GM23338 (cell line): ENCODE data around the gene TMEM217. TPM values are rescaled to one million over a fixed set of nuclear protein-coding genes. Genes with fewer than 3 reads are reported as not detected.
A peak's percentile ranks its signal among the peaks of the same experiment; 100 is the strongest.

Source experiments
- ATAC-seq: fragments of 200-7000 bp; cut with Tn5 transposase; 3 replicates; pipeline ENCODE4 v1.9.1; 2020
- DNase-seq: peaks from one replicate; pipeline ENCODE4 v3.0.0-alpha.2; 2015; ENCODE audit warnings: low spot score
- H2AFZ ChIP-seq: fragments of 200-600 bp; sonication (generic); 2 replicates; pipeline ENCODE4 v1.8.0; 2016; ENCODE audit warnings: antibody characterized with exemption, mild to moderate bottlenecking, moderate library complexity
- H3F3A ChIP-seq: fragments of 200-600 bp; sonication (generic); replicated peaks from 2 replicates; pipeline ENCODE4 v1.8.0; 2017; ENCODE audit warnings: antibody characterized with exemption, mixed run types, low read depth
- H3K27ac ChIP-seq: fragments of 200-600 bp; sonication (generic); 2 replicates; pipeline ENCODE4 v1.6.1; 2016; ENCODE audit warnings: low read depth
- H3K27me3 ChIP-seq: fragments of 200-600 bp; sonication (generic); 2 replicates; pipeline ENCODE4 v1.8.0; 2016; ENCODE audit warnings: mild to moderate bottlenecking, mixed run types, moderate library complexity; ENCODE audit not compliant: insufficient read depth
- H3K36me3 ChIP-seq: fragments of 200-600 bp; sonication (generic); 2 replicates; pipeline ENCODE4 v1.8.0; 2016; ENCODE audit warnings: mild to moderate bottlenecking; ENCODE audit not compliant: insufficient read depth
- H3K4me1 ChIP-seq: fragments of 200-600 bp; sonication (generic); 2 replicates; pipeline ENCODE4 v1.8.0; 2016; ENCODE audit warnings: mild to moderate bottlenecking, moderate library complexity; ENCODE audit not compliant: insufficient read depth
- H3K4me2 ChIP-seq: fragments of 200-600 bp; sonication (generic); 2 replicates; pipeline ENCODE4 v1.7.1; 2017; ENCODE audit warnings: mixed run types
- H3K4me3 ChIP-seq: fragments of 200-600 bp; sonication (generic); 2 replicates; pipeline ENCODE4 v1.6.1; 2016; ENCODE audit warnings: mixed run types
- H3K79me2 ChIP-seq: fragments of 200-600 bp; sonication (generic); replicated peaks from 2 replicates; pipeline ENCODE4 v1.8.0; 2017; ENCODE audit warnings: mild to moderate bottlenecking; ENCODE audit not compliant: insufficient read depth
- H3K9me2 ChIP-seq: fragments of 200-600 bp; sonication (generic); 2 replicates; pipeline ENCODE4 v1.8.0; 2017; ENCODE audit not compliant: insufficient read depth
- H4K20me1 ChIP-seq: fragments of 200-600 bp; sonication (generic); replicated peaks from 2 replicates; pipeline ENCODE4 v1.8.0; 2017; ENCODE audit warnings: mild to moderate bottlenecking; ENCODE audit not compliant: insufficient read depth
- H3K27ac Mint-ChIP-seq: 2 replicates; pipeline ENCODE4 v1.8.0; 2020; ENCODE audit warnings: inconsistent platforms, mild to moderate bottlenecking, moderate library complexity, mixed read lengths
- H3K27me3 Mint-ChIP-seq: 3 replicates; pipeline ENCODE4 v1.8.0; 2022; ENCODE audit warnings: low read depth, mild to moderate bottlenecking, moderate library complexity, mixed read lengths, inconsistent platforms; ENCODE audit not compliant: insufficient read depth, poor library complexity
- H3K36me3 Mint-ChIP-seq: 3 replicates; pipeline ENCODE4 v1.8.0; 2021; ENCODE audit warnings: low read depth, mild to moderate bottlenecking, inconsistent platforms, moderate library complexity, mixed read lengths
- H3K4me1 Mint-ChIP-seq: 3 replicates; pipeline ENCODE4 v1.8.0; 2020; ENCODE audit warnings: mild to moderate bottlenecking, inconsistent platforms, mixed read lengths
- H3K4me3 Mint-ChIP-seq: 3 replicates; pipeline ENCODE4 v1.8.0; 2021; ENCODE audit warnings: moderate library complexity, mild to moderate bottlenecking, inconsistent platforms, mixed read lengths
- H3K9me3 Mint-ChIP-seq: 3 replicates; pipeline ENCODE4 v1.8.0; 2020; ENCODE audit warnings: moderate library complexity, mild to moderate bottlenecking, inconsistent platforms, mixed read lengths
- EZH2 ChIP-seq: fragments of 200-600 bp; sonication (generic); IDR thresholded peaks from one replicate; pipeline ENCODE4 v1.8.0; 2017; ENCODE audit warnings: antibody characterized with exemption, mild to moderate bottlenecking, low read depth; ENCODE audit not compliant: unreplicated experiment
- EZH2phosphoT487 ChIP-seq: fragments of 200-600 bp; sonication (generic); IDR thresholded peaks from one replicate; pipeline ENCODE4 v1.8.1; 2018; ENCODE audit warnings: antibody characterized with exemption; ENCODE audit not compliant: unreplicated experiment
- NANOG ChIP-seq: IDR thresholded peaks from 2 replicates; pipeline ENCODE4 v1.6.1; 2016; ENCODE audit warnings: antibody characterized with exemption, borderline replicate concordance
- REST ChIP-seq: IDR thresholded peaks from one replicate; pipeline ENCODE4 v1.6.1; 2018; ENCODE audit warnings: antibody characterized with exemption; ENCODE audit not compliant: unreplicated experiment
- ZNF462 ChIP-seq: fragments of 250-450 bp; sonication (Bioruptor Pico); IDR thresholded peaks from 2 replicates; pipeline ENCODE4 v1.5.0; 2020; ENCODE audit warnings: mild to moderate bottlenecking, moderate library complexity
- polyA plus RNA-seq: library from polyadenylated mRNA; unstranded; fragments of >200 nt; fragmentation: Nextera tagmentation; extraction: Ambion mirVana; gene quantifications from 2 replicates; pipeline ENCODE4 v1.2.1, GENCODE V29; 2016
- total RNA-seq: library from RNA; depleted of rRNA; stranded (reverse); fragments of >200 nt; shearing (Covaris generic); gene quantifications from 2 replicates; pipeline ENCODE4 v1.2.3, GENCODE V29; 2014

Gene TMEM217
- total and polyA plus RNA-seq, 2 experiments from 2014 or later = 1.3 TPM; not detected in 1

DNA sequence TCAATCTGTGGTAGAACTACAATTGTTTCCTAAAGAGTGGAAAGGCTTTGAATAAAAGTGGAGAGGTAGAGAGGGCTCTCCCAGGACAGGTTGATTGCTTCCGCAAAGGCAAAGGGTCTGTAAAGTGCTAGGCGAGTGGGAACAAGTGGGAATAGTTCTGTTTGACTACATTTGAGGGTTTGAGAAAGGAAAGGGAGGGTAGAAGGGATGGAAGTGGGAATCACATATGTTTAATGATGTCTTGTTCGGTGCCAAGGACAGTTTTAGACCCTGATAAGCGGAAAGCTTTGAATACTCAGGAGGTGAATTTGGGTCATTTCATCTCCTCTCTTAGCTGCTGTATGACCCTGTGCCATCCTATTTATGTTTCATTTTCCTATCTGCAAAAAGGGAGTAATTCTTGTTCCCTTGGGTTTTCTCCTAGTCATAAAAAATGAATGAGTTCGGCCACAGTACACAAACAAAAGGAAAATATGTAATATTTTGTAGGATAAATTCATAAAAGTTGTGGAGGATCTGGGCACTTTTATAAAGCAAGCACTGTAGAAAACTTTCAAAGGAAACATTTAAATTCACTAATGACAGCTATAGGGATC lies 89.7 kb downstream of the TMEM217 start:
- Mint-ChIP-seq H3K27ac (no peak overlapping the region), H3K9me3 (peaks cover 2% of the 10 kb centered on the region; the same call in 2 of the 3 replicates), H3K4me1 (peaks cover 30% of the 10 kb centered on the region), H3K4me3 (peak overlapping the region; percentile 90), H3K36me3 (peaks cover 23% of the 10 kb centered on the region), H3K27me3 (peaks cover 13% of the 10 kb centered on the region)
- Histone ChIP-seq H3F3A (peaks cover 12% of the 10 kb centered on the region), H3K27ac (peak overlapping the region; percentile 98), H3K4me1 (peaks cover 17% of the 10 kb centered on the region), H2AFZ (no peak overlapping the region), H3K4me3 (peak overlapping the region; percentile 76), H3K27me3 (no peaks in the 10 kb centered on the region), H3K4me2 (peak overlapping the region; percentile 85), H3K79me2 (peaks cover 30% of the 10 kb centered on the region), H4K20me1 (peaks cover 9% of the 10 kb centered on the region), H3K9me2 (no peaks in the 10 kb centered on the region), H3K36me3 (peaks cover 9% of the 10 kb centered on the region)
- TF ChIP-seq EZH2 = no peak
- TF ChIP-seq NANOG = no peak
- no peak for TF ChIP-seq EZH2phosphoT487
- TF ChIP-seq ZNF462 = no peak
- TF ChIP-seq REST = no peak
- DNase-seq = peak; percentile 16
- ATAC-seq = no peak
